Measurements from ENCODE around the gene GABRG3.

Gene GABRG3

DNA sequence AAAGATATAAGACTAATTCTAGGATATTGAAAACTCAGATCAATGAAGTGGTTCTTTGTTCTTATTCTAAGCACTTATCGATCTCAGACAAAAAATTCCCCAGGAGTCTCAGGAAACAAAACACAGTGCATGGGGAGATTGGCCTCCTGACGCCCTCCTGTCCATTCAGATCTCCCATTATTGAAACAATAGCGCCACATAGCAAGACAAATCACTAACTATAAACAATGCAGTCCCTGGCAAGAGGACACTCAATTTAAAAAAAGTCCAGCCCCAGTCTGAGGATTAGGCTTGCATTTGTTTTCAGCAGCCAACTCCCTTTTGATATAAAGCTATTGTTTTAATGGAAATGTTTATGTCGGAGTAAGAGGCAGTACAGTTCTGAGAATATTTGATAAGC lies 528.2 kb downstream of the GABRG3 start:
- ATAC-seq = no peak
- TF ChIP-seq OSR1 (CRISPR knock-in tag; IDR thresholded peaks at IDR 0.05) = no peak
- TF ChIP-seq, protein P1, sequence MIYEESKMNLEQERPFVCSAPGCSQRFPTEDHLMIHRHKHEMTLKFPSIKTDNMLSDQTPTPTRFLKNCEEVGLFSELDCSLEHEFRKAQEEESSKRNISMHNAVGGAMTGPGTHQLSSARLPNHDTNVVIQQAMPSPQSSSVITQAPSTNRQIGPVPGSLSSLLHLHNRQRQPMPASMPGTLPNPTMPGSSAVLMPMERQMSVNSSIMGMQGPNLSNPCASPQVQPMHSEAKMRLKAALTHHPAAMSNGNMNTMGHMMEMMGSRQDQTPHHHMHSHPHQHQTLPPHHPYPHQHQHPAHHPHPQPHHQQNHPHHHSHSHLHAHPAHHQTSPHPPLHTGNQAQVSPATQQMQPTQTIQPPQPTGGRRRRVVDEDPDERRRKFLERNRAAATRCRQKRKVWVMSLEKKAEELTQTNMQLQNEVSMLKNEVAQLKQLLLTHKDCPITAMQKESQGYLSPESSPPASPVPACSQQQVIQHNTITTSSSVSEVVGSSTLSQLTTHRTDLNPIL (CRISPR knock-in tag; IDR thresholded peaks at IDR 0.05; ENCODE audit: low read depth) = no peak
- TF ChIP-seq ESRRG (CRISPR knock-in tag; IDR thresholded peaks at IDR 0.05) = no peak
- TF ChIP-seq RARB (CRISPR knock-in tag; IDR thresholded peaks at IDR 0.05) = no peak
- no peak for TF ChIP-seq SNAI2 (CRISPR knock-in tag; IDR thresholded peaks at IDR 0.05)
- TF ChIP-seq BACH2 (CRISPR knock-in tag; IDR thresholded peaks at IDR 0.05; ENCODE audit: borderline replicate concordance) = no peak

DNA sequence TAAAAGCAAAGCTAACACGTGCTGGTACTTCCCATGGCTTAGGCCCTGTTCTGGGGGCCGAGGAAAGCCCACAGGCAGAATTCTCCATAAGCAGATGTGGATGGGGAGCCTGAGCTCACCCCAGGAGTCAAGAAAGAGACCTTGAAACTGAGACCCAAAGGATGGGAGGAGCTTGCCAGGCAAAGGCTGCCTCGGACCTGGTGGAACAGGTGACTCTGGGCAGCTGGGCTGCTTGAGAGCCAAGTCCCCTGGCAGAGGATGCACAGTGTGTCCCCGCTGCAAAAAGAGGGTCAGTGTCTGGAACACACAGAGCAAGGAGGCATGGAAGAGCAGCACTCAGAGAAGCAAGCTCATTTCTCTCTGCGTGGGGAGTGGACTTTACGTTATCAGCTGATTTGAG lies 528.7 kb downstream of the GABRG3 start:
- no peak for ATAC-seq
- TF ChIP-seq, protein P2, sequence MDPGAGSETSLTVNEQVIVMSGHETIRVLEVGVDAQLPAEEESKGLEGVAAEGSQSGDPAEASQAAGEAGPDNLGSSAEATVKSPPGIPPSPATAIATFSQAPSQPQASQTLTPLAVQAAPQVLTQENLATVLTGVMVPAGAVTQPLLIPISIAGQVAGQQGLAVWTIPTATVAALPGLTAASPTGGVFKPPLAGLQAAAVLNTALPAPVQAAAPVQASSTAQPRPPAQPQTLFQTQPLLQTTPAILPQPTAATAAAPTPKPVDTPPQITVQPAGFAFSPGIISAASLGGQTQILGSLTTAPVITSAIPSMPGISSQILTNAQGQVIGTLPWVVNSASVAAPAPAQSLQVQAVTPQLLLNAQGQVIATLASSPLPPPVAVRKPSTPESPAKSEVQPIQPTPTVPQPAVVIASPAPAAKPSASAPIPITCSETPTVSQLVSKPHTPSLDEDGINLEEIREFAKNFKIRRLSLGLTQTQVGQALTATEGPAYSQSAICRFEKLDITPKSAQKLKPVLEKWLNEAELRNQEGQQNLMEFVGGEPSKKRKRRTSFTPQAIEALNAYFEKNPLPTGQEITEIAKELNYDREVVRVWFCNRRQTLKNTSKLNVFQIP (CRISPR knock-in tag; IDR thresholded peaks at IDR 0.05; ENCODE audit: borderline replicate concordance, low read depth) = no peak
- TF ChIP-seq RARB (CRISPR knock-in tag; IDR thresholded peaks at IDR 0.05) (no peak), TOX (CRISPR knock-in tag; IDR thresholded peaks at IDR 0.05; ENCODE audit: borderline replicate concordance) (no peak), OSR1 (CRISPR knock-in tag; IDR thresholded peaks at IDR 0.05) (no peak), ZNF8 (CRISPR knock-in tag; IDR thresholded peaks at IDR 0.05) (no peak), ZNF565 (CRISPR knock-in tag; conservative IDR thresholded peaks at IDR 0.05; ENCODE audit: low read depth) (no peak), GLIS3 (CRISPR knock-in tag; IDR thresholded peaks at IDR 0.05) (no peak), ZFP3 (CRISPR knock-in tag; IDR thresholded peaks at IDR 0.05) (no peak), CSDC2 (CRISPR knock-in tag; IDR thresholded peaks at IDR 0.05) (no peak)
- TF ChIP-seq, protein P1 (CRISPR knock-in tag; IDR thresholded peaks at IDR 0.05; ENCODE audit: low read depth) = no peak

DNA sequence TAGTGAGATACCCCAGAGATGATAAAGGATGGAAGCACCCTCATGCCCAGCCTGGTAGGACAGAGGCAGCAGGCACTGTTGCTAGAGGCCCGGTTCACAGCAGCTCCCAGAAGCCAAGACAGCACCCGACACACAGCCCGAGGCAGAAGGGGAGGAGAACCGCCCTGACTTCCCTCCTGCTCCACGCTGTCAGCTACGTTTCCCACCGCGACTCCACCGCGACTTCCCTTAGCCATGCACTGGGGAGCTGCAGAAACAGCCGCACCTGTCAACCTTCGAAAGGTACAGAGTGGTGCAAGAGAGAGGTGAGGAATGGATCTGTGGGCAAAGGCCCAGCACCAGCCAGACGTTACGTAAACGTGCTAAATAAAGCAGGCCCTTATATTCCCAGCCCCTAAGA lies 529.2 kb downstream of the GABRG3 start:
- no peak for TF ChIP-seq ISL1 (CRISPR knock-in tag; IDR thresholded peaks at IDR 0.05)
- no peak for TF ChIP-seq GLIS3 (CRISPR knock-in tag; IDR thresholded peaks at IDR 0.05)
- TF ChIP-seq BACH2 (CRISPR knock-in tag; IDR thresholded peaks at IDR 0.05; ENCODE audit: borderline replicate concordance) = no peak
- TF ChIP-seq, protein P2 (CRISPR knock-in tag; IDR thresholded peaks at IDR 0.05; ENCODE audit: borderline replicate concordance, low read depth) = no peak
- no peak for TF ChIP-seq CSDC2 (CRISPR knock-in tag; IDR thresholded peaks at IDR 0.05)
- TF ChIP-seq ZFP3 (CRISPR knock-in tag; IDR thresholded peaks at IDR 0.05) = no peak
- no peak for TF ChIP-seq ARNTL (CRISPR knock-in tag; IDR thresholded peaks at IDR 0.05; ENCODE audit: borderline replicate concordance, low read depth)
- TF ChIP-seq SNAI2 (CRISPR knock-in tag; IDR thresholded peaks at IDR 0.05) = no peak
- TF ChIP-seq, protein P1 (CRISPR knock-in tag; IDR thresholded peaks at IDR 0.05; ENCODE audit: low read depth) = no peak
- TF ChIP-seq TOX (CRISPR knock-in tag; IDR thresholded peaks at IDR 0.05; ENCODE audit: borderline replicate concordance) = no peak
- TF ChIP-seq, protein P3, sequence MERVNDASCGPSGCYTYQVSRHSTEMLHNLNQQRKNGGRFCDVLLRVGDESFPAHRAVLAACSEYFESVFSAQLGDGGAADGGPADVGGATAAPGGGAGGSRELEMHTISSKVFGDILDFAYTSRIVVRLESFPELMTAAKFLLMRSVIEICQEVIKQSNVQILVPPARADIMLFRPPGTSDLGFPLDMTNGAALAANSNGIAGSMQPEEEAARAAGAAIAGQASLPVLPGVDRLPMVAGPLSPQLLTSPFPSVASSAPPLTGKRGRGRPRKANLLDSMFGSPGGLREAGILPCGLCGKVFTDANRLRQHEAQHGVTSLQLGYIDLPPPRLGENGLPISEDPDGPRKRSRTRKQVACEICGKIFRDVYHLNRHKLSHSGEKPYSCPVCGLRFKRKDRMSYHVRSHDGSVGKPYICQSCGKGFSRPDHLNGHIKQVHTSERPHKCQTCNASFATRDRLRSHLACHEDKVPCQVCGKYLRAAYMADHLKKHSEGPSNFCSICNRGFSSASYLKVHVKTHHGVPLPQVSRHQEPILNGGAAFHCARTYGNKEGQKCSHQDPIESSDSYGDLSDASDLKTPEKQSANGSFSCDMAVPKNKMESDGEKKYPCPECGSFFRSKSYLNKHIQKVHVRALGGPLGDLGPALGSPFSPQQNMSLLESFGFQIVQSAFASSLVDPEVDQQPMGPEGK (CRISPR knock-in tag; IDR thresholded peaks at IDR 0.05; ENCODE audit: borderline replicate concordance) = no peak
- no peak for TF ChIP-seq ZFP30 (CRISPR knock-in tag; IDR thresholded peaks at IDR 0.05)
- no peak for TF ChIP-seq RARB (CRISPR knock-in tag; IDR thresholded peaks at IDR 0.05)
- no peak for TF ChIP-seq ZNF70 (CRISPR knock-in tag; IDR thresholded peaks at IDR 0.05)
- no peak for TF ChIP-seq ZNF8 (CRISPR knock-in tag; IDR thresholded peaks at IDR 0.05)
- no peak for TF ChIP-seq OSR1 (CRISPR knock-in tag; IDR thresholded peaks at IDR 0.05)
- TF ChIP-seq ZC3H10 (CRISPR knock-in tag; IDR thresholded peaks at IDR 0.05) = no peak
- no peak for TF ChIP-seq TCF4 (CRISPR knock-in tag; IDR thresholded peaks at IDR 0.05; ENCODE audit: borderline replicate concordance)
- TF ChIP-seq PPARA (CRISPR knock-in tag; IDR thresholded peaks at IDR 0.05; ENCODE audit: borderline replicate concordance) = no peak
- no peak for TF ChIP-seq ESRRG (CRISPR knock-in tag; IDR thresholded peaks at IDR 0.05)
- no peak for ATAC-seq

All from SK-N-SH treated with all-trans-retinoic acid at 6 μM for 48 hours (cell line).